GM19043 (cell line): ENCODE data around the gene FJX1.
A peak's percentile ranks its signal among the peaks of the same experiment; 100 is the strongest.
"Not testable (repeated sequence)": the region's sequence is repeated elsewhere in the genome, so short reads cannot be mapped to it uniquely, and the experiment has no call there.

Experiments
- ATAC-seq: cut with Tn5 transposase; IDR thresholded peaks from one replicate; pipeline ENCODE4 v1.9.1; 2021; ENCODE audit warnings: low read depth; ENCODE audit not compliant: unreplicated experiment

Gene FJX1

DNA sequence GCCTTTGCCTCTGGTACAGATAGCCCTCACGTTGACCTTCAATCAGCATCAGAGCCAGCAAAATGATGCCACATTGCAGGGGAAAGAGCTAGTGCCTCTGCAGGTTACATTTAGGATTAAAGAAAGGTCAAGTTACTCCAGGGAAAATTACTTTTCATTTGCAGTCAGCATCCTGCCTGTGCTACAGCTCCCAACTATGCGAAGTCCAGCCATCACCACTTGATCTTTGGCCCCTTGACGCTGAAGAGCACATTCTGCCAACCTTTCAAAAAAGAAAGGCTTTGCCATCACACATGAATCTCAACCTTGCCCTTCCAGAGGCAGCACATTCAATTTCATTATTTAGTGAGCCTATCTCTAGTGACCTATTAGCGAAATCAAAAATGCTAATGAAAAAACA lies 11.3 kb downstream of the FJX1 start:
- ATAC-seq = no peak

DNA sequence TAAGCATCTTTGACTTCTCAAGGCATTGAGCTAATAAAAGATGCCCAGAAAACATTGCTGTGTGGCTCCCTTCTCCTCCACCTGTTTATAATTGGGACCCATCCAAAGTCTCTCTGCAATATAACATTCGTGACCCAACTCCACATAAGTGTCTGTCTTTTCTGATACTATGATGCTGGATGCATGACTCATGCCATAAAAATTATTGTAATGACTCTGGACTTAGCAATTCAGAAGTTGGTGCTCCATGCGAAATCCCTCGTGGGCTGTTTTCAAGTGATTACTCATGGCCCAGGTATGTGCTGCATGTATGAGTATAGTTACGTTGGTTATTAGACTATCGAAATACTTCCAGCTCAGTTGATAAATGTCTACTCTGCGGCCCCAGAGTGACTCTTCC lies 11.7 kb downstream of the FJX1 start:
- ATAC-seq = no peak

DNA sequence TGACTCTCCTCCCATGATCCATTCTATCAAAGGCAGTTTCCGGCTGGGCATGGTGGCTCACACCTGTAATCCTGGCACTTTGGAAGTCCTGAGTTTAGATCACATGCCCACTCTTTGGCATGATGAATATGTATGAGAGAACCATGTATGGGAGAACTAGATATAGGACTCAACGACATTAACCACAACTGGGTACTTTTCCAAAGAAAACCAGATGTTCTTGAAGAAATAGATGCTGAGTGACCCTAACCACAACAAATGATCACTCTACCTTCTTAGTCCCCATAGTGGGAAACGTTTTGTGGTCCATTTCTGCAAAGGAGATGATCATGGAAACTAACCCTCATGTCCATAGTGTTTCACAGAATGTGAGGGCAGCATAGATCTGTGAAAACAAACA lies 13.6 kb downstream of the FJX1 start:
- ATAC-seq = no peak

DNA sequence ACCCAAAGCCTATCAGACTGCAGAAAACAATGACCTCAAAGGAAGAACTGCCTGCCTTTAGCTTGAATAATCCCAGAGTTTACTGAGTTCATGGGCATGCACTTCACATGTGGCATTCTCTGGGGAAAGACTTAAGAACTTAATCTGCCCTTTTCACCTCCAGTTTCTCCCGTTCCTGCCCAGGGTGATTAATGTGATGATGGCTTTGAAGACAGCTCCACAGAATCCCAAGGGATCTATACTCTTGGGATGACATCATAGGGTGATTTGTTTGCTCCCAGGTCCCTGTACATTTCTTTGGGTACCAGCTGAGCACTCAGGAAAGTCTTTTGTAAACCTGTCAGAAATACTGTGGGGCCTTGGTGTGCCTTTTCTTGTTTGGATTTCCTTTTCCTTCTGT lies 14.0 kb downstream of the FJX1 start:
- ATAC-seq = no peak

DNA sequence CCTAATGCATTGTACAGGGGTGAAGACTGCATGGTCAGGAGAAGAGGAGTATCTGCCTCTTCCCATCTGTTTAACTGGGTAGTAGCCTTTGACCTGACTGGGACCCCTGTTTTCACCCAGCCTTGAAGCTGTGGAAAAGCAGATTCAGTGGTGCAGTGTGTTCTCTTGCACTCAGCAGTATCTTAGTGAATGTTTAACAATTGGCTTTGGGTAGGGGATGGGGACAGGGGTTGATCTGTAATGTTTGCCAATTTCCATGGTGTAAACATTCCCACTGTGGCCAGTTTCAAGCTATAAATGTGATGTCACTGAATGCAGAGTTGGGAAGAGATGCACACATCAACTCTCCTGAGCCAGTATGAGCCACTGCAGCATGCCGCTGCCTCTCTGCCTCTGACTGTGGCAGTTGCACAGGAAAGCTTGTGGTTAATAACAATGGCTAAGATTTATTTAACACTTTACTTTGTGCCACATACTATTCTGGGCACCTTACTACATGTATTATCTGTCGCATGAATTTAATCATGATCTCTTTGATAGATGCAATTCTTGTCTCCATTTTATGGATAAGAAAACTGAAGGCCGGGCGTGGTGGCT lies 15.7 kb downstream of the FJX1 start:
- ATAC-seq = no peak

DNA sequence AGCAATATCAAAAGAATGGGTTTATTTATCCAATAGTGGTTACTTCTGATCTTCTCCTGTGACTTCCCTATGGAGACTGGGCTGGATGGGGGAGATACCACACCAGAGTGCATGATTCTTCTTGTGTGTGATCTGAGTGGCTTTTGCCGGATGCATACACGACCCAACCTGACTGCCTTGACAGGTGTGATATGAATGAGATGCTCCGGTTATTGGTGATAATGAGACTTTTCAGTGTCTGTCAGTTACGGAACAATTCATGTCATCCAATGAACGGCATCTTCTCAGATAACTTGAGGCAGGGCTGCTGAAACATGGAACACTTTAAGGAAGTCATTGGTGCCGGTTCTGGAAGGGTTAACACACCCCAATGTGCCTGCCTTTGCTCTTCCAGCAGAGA lies 17.7 kb downstream of the FJX1 start:
- ATAC-seq = no peak

DNA sequence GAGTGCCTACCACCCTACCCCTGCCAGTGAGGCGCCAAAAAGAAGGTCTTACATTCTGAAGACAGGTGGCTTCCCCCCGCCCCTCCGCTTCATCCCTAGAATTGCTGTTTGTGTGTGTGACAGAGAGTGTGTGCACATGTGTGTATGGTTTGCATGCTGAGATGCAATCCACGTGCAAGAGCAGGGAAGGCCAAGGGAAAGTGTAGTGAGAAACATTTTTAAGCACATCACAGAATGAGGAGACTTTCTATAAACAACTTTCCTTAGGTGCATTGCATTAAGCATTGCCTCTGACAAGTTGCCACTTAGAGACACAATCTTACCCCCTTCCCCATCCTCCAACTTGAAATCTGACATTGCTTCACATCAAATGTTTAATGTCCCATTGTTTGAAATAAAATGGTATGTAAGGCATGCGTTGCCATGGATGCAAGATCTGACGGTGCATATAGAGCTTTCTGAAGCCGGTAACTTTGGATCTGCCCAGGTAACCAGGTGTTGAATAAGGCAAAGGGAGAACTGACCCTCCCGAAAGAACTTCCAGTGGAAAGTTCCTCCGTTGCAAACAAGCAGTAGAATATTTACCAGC lies 21.4 kb downstream of the FJX1 start:
- no peak for ATAC-seq

DNA sequence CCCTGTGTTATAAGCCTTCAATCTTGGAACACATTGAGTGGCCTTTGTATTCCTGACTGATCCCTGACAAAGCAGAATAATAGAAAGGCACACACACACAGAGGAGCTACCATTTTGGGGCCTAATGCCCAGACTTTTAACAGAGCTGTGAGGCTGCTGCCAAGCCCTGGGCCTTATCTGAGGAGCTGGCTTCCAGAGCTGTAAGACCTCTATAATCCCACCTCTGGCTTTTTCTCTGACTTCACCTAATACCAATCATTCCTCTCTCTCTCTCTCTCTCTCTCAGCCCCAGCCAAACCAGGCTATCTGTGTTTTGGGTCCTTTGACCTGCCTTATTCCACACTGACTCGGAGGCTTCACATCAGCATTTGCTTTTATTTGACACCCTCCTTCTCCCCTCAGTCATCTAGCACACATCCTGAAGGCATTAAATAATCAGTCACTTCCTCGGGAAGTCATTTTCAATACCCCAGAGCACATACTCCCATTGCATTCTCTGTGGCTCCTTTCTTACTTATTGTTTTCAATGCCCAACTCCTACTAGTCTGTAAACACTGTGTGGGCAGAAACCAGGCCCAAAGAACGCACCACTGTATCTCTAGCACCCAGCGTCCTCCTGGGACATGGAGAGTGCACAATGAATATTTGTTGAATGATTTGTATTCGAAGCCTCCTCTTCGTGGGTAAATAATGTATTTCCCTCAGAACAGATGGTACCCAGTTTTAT lies 23.1 kb downstream of the FJX1 start:
- ATAC-seq = no peak

DNA sequence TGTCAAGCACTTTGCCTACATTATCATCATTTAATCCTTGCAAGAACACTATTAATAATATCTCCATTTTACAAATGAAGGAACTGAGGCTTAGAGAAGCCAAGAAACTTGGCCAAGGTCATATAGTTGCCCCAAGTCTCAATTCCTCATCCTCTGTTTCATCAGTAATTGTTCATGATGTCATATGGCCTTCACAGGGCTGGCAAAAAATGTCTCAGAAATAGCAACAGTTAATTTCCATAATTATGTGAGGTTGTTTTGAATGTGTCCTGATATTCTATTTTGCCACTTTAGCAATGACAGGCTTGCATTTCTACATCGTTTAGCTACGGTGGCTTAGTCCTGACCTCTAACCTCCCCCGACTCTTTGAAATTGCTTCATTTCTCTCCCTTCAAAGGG lies 23.7 kb downstream of the FJX1 start:
- ATAC-seq = no peak

DNA sequence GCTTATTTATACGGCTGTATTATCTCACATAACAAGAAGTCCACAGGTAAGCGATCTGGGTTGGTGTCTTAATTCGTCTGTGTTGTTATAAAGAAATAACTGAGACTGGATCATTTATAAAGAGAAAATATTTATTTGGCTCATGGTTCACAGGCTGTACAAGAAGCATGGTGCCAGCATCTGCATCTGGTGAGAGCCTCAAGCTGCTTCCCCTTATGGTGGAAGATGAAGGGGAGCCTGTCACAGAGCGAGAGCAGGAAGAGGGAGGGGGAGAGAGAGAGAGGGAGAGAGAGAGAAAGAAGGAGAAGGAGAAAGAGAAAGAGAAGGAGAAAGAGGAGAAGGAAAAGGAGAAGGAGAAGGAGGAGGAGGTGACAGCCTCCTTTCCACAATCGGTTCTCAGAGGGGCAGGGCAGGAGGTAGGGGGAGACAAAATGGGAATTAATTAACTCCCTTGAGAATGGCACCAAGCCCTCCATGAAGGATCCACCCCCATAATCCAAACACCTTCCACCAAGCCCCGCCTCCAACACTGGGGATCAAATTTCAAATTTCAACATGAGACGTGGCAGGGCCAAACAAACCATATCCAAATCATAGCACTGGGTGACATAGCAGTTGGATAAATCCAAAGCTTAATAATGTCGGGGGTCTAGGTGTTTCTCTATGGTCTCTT lies 29.3 kb downstream of the FJX1 start:
- no peak for ATAC-seq

DNA sequence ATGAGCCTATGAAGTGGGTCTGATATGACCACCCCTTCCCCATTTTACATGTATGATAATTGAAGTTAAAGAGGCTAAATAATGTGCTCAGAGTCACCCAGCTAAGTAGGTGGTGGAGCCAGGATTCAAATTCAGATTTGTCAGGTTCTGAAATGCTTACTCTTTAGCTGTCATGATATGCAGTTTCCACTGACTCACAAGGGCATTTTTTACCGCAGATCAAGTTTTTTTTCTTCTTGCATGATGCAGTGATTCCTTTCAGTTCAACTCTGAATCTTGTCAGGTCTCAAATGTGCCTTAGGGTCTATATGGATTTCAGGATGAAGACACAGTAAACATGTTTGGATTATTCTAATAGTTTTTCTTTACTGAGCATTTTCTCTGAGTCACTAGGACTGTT lies 31.7 kb downstream of the FJX1 start:
- ATAC-seq = no peak

DNA sequence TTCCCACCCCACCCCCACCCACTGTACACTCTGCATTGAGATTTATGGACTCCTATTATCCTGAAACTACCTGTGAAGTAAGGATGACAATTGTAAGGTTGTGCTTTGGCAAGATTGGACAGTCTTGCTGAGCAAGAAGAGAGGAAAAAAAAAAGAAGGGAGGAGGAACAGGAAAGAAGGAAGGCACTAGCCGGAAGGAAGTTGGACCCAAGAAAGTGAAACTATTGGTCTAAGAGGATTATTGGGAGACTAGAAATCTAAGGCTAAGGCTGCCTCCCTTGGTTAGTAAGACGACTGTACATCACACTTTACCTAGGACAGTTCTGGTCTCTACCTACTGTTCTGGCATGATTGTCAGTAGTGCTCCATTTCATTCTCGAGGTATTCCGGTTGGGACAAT lies 32.2 kb downstream of the FJX1 start:
- no peak for ATAC-seq

DNA sequence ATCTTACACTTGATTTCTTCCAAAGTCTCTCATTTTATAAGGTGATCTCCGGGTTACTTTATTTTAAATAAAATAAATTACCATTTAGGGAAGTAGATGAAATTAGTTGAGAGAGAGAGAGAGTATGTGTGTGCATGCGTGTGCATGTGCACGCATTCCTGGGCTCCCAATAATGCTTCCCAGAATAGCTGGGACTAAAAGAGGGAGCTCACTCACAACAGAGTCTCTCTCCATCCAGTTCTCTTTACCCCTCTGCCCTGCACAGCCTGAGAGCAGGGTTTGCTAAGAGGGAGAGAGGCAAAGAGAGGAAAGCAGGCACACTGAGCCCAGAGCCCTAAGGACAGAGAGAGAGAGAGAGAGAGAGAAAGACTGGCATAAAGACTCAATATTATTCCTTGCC lies 33.0 kb downstream of the FJX1 start:
- ATAC-seq = no peak

DNA sequence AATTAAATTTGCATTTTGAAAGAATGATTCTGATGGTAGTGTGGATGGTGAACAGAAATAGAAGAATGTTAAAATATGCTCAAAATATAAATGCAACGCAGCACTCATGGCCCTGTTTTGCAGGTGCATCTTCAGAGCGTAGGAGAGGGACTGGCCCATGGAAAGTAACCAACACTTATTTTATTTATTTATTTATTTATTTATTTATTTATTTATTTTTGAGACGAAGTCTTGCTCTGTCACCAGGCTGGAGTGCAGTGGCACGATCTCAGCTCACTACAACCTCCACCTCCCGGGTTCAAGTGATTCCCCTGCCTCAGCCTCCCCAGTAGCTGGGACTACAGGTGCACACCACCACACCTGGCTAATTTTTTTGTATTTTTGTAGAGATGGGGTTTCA lies 34.5 kb downstream of the FJX1 start:
- ATAC-seq = not testable (repeated sequence)

DNA sequence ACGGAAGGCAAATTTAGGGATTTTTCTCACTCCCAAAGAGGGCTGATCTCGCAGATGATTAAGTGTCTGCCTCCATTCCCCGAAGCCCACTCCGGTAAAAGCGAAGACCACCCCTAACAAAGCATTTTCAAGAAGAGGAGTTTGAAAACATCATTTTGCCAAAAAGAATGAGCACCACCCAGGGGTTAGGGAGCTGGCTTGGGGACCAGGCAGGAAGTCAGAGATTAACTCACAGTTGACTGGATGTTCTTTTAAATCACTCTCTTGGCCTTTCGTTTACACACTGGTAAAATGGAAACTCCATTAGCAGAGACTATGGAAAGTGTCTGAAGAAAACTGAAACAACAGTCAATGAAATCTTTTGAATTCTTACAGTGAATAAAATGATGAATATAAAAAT lies 36.5 kb downstream of the FJX1 start:
- no peak for ATAC-seq

DNA sequence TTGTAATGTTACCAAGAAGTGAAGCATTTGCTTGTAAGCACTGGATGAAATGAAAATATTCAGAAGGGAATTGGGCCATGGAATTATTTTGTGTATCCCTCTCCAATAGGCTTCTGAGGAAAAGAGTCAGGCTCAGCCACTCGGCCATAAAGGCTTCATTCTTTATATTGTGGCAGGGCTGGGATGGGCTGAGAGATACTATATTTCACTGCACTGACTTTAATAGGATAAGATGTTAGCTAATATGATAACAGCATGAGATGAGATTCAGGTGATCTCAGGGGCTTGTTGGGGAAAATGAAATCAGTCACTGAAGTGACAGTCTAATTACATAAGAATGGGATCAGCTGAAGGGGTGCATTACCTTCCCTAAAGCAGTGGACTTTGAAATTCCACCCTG lies 37.0 kb downstream of the FJX1 start:
- ATAC-seq = no peak

DNA sequence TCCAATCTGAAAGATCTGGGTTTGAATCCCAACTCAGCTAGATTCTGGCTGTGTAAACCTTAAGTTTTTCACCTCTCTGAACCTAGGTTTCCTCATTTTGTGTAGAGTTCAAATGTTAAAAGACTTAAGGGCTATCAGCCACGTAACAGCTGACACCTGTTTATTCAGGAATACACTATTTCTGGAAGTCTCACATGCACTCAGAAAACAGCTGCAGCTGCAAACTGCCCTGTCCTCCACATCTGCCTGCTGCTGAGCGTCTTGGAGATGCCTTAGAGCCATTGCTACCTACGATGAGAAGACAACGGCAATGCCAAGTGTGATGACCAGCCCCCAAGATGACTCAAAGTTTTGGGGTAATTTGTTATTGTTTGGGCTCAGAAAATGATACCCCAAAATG lies 37.6 kb downstream of the FJX1 start:
- no peak for ATAC-seq

DNA sequence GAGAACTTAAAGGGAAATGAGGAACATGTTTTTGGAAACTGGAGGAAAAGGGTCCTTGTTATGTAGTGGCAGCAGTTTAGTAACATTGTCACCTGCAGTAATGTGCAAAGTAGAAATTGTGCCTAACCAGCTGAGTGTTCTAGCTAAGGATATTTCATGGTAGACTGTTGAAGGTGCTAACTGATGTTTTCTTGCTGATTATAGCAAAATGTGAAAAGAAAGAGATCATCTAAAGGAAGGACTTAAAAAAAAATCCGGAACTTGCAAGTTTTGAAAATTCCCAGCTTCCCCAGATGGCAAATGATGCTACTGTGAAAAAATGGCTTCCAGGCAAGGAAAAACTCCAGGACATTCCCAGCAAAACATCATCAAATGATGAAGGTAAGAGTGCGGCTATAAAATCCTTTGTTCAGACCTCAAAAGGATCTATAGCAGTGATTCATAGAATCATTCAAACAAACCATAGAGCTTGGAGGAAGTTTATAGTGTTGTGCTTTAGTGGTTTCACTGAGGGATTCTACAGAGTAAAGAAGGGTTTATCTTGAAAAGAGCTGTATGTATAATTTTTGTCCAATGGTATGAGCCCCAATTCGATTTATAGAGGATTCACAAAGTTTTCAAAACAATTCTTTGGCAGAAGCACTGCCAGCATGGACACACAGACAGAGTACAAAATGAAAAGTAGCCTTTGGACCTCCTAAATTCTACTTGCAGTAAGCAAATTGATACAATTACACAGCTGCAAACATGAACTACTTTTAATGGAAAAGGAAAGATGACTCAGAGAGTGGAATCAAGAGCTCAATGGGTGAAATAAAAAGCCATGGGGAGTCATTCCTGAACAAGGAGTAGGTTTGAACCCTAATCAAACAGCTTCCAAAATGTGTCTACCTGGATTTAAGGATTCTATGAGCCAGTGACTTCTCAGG lies 40.0 kb downstream of the FJX1 start:
- ATAC-seq = no peak

DNA sequence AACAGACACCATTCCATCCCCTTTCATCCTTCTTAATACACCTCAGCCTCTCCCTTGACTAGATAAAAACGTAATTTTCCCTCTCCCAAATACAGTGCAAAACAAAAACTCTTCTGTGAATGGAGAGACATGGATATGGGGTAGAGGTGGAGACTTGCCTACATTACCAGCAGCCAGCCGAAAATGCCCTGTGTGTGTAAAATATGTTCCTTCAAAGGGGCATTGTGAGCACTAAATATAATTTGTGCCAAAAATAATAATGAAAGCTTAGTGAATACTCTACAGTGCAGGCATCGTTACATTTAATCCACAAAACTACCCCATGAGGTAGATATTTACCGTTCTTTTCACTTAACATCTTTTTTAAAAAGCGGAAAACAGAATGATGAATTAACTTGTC lies 43.3 kb downstream of the FJX1 start:
- ATAC-seq = no peak

DNA sequence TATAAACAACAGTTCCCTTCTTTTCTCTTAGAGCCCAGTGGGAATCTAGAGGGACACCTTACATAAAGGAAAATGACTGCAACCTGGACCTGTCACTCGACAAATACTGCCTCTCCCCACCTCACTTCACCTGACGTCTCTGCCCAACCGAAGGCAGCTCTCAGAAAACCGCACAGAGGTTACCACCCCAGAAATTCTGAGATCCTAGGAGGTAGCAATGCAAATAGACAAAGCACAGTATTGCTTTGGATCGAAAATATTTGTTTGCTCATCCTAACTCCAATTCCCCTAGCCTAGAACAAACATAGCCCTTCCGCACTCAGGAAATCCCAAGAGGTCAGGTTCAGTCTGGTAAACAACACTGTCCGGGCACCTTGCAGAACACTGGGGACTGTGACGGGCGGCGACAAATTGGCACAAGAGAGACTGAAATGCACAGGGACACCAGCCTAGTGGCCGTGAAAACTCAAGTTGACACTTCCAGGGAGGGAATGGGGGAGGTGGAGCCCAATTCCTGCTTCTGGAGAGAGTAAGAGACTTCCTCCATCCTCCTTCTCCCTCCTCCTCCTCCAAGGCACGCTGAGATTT lies 43.9 kb downstream of the FJX1 start:
- ATAC-seq = peak; percentile 32
